ENCODE data around the gene CACNA2D4. TPM values are rescaled to one million over a fixed set of nuclear protein-coding genes. Genes with fewer than 3 reads are reported as not detected.
A peak's percentile ranks its signal among the peaks of the same experiment; 100 is the strongest.

The CACNA2D4 gene
- polyA plus RNA-seq, 3 donors = 17.8 to 87.7 (median 22.1) TPM

DNA sequence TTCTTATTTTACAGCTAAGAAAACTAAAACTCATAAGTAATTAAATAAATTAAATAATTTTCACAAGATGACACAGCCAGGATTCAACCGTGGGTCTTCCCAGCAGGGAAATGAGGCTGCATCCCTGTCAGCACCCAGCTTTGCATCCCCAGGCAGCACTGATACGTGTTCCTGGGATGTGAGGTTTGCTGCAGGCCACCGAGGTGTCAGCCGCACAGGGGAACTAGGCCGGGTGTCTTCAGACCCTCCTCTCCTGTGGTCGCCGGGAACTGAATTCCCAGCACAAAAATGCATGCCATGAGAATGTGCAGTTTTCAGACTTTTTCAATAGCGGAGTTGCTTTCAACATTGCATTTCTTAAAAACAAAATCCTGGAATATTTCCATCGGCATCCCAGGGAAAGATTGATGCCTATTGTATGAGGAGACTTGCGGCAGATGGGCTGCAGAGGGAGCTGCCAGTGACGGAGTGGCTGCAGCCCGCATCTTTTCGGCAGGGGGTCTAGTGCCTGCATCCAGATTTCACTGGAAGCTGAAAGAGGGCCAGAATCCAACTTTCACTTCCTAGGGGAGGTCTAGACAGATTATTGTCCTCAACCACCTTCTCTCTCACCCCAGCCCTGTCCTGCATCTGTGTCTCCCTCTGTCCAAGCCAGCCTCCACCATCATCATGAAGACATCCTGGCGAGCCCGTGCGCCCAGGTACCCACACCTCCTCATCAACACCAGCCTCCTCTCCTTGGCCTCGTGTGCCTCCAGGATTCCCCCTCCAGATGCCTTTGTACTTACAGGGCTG is 85.5 kb downstream of the CACNA2D4 start:
- Mint-ChIP-seq H3K27ac (no peak overlapping the region), H3K4me3 (no peak overlapping the region), H3K27me3 (ENCODE audit: low read depth in 3 of 3) (peaks cover 23 to 38% (median 31%) of the 10 kb centered on the region in 3 donors), H3K36me3 (no peaks in the 10 kb centered on the region), H3K9me3 (peaks cover 0 to 2% (median 0%) of the 10 kb centered on the region in 7 donors), H3K4me1 (peaks cover 7% of the 10 kb centered on the region)
- TF ChIP-seq, protein P1, sequence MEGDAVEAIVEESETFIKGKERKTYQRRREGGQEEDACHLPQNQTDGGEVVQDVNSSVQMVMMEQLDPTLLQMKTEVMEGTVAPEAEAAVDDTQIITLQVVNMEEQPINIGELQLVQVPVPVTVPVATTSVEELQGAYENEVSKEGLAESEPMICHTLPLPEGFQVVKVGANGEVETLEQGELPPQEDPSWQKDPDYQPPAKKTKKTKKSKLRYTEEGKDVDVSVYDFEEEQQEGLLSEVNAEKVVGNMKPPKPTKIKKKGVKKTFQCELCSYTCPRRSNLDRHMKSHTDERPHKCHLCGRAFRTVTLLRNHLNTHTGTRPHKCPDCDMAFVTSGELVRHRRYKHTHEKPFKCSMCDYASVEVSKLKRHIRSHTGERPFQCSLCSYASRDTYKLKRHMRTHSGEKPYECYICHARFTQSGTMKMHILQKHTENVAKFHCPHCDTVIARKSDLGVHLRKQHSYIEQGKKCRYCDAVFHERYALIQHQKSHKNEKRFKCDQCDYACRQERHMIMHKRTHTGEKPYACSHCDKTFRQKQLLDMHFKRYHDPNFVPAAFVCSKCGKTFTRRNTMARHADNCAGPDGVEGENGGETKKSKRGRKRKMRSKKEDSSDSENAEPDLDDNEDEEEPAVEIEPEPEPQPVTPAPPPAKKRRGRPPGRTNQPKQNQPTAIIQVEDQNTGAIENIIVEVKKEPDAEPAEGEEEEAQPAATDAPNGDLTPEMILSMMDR (IDR thresholded peaks at IDR 0.05) = no peak
- no peaks in the 10 kb centered on the region for H3K79me2 ChIP-seq (ENCODE audit: insufficient read depth, low read length)
- intact Hi-C loops (cut with micrococcal nuclease) = no loop called here
- no peak overlapping the region for H3K9ac ChIP-seq (ENCODE audit: insufficient read depth, low read length, poor library complexity, severe bottlenecking)
- H3K27ac ChIP-seq (ENCODE audit: low read depth in 1 of 2, low read length in 2 of 2) = no peak overlapping the region
- no peak overlapping the region for H3K4me2 ChIP-seq (replicated peaks; ENCODE audit: extremely low read depth, low read length, poor library complexity, severe bottlenecking)
- H3K9me3 ChIP-seq (replicated peaks in 1 of 2; ENCODE audit: control insufficient read depth in 1 of 2, insufficient read depth in 1 of 2, low read length in 2 of 2) = no peaks in the 10 kb centered on the region
- H2AFZ ChIP-seq (ENCODE audit: insufficient read depth, low read depth, low read length, poor library complexity, severe bottlenecking) = no peak overlapping the region
- H3K36me3 ChIP-seq (replicated peaks in 1 of 2; ENCODE audit: control insufficient read depth in 1 of 2, insufficient read depth in 2 of 2, low read length in 2 of 2) = no peaks in the 10 kb centered on the region
- 87% methylated on average over 7 of the region's 17 CpGs for WGBS (ENCODE audit: insufficient coverage)
- H4K20me1 ChIP-seq (ENCODE audit: insufficient read depth, low read length) = no peaks in the 10 kb centered on the region
- no peak overlapping the region for H3K4me3 ChIP-seq (replicated peaks in 1 of 3; ENCODE audit: low read depth in 2 of 3, low read length in 3 of 3)
- no peaks in the 10 kb centered on the region for H3K4me1 ChIP-seq (ENCODE audit: control insufficient read depth in 1 of 2, insufficient read depth in 2 of 2, low read length in 2 of 2)
- peaks cover 2 to 29% of the 10 kb centered on the region in 2 donors for H3K27me3 ChIP-seq (ENCODE audit: control insufficient read depth in 2 of 2, insufficient read depth in 2 of 2, low read length in 2 of 2)
- DNase-seq = no peak

GRCh38 chr12:1830981-1831963 is 87.2 kb downstream of the CACNA2D4 start:
- Histone ChIP-seq H3K4me1 (ENCODE audit: control insufficient read depth in 1 of 2, insufficient read depth in 2 of 2, low read length in 2 of 2) (no peaks in the 10 kb centered on the region), H3K36me3 (replicated peaks in 1 of 2; ENCODE audit: control insufficient read depth in 1 of 2, insufficient read depth in 2 of 2, low read length in 2 of 2) (no peaks in the 10 kb centered on the region), H2AFZ (ENCODE audit: insufficient read depth, low read depth, low read length, poor library complexity, severe bottlenecking) (no peak overlapping the region), H3K9me3 (replicated peaks in 1 of 2; ENCODE audit: control insufficient read depth in 1 of 2, insufficient read depth in 1 of 2, low read length in 2 of 2) (no peaks in the 10 kb centered on the region), H3K27me3 (ENCODE audit: control insufficient read depth in 2 of 2, insufficient read depth in 2 of 2, low read length in 2 of 2) (peaks cover 2 to 29% of the 10 kb centered on the region in 2 donors), H3K4me2 (replicated peaks; ENCODE audit: extremely low read depth, low read length, poor library complexity, severe bottlenecking) (no peak overlapping the region), H3K4me3 (replicated peaks in 1 of 3; ENCODE audit: low read depth in 2 of 3, low read length in 3 of 3) (no peak overlapping the region), H4K20me1 (ENCODE audit: insufficient read depth, low read length) (no peaks in the 10 kb centered on the region), H3K9ac (ENCODE audit: insufficient read depth, low read length, poor library complexity, severe bottlenecking) (no peak overlapping the region), H3K79me2 (ENCODE audit: insufficient read depth, low read length) (no peaks in the 10 kb centered on the region), H3K27ac (ENCODE audit: low read depth in 1 of 2, low read length in 2 of 2) (no peak overlapping the region)
- TF ChIP-seq, protein P1 (IDR thresholded peaks at IDR 0.05) = no peak
- Mint-ChIP-seq H3K27me3 (ENCODE audit: low read depth in 3 of 3) (peaks cover 23 to 38% (median 33%) of the 10 kb centered on the region in 3 donors), H3K4me3 (peak overlapping the region in 1 of 2 donors; percentile 71), H3K27ac (peak overlapping the region in 1 of 7 donors; percentile 24), H3K9me3 (peaks cover 0 to 2% (median 0%) of the 10 kb centered on the region in 7 donors), H3K4me1 (peaks cover 7% of the 10 kb centered on the region), H3K36me3 (no peaks in the 10 kb centered on the region)
- WGBS (ENCODE audit: insufficient coverage) = 10% methylated on average over 31 of the region's 34 CpGs
- intact Hi-C loops (cut with micrococcal nuclease) = no loop called here
- DNase-seq = peak; percentile 28 to 36 (median 31)
